Activated CD4-positive, alpha-beta T cell treated with anti-CD3 and anti-CD28 coated beads, Interleukin-2, amount 50 U/mL, for 48 hours (primary cell): ENCODE data around the gene RHOA.
"Not testable (repeated sequence)": the region's sequence is repeated elsewhere in the genome, so short reads cannot be mapped to it uniquely, and the experiment has no call there.

Experiments used
- DNase-seq, 2 experiments: peaks; one replicate each; pipeline ENCODE4 v3.0.0-alpha.2; 2020

RHOA gene

GRCh38 chr3:49358884-49359225 lies 52.9 kb downstream of the RHOA start:
- DNase-seq = no peak

DNA sequence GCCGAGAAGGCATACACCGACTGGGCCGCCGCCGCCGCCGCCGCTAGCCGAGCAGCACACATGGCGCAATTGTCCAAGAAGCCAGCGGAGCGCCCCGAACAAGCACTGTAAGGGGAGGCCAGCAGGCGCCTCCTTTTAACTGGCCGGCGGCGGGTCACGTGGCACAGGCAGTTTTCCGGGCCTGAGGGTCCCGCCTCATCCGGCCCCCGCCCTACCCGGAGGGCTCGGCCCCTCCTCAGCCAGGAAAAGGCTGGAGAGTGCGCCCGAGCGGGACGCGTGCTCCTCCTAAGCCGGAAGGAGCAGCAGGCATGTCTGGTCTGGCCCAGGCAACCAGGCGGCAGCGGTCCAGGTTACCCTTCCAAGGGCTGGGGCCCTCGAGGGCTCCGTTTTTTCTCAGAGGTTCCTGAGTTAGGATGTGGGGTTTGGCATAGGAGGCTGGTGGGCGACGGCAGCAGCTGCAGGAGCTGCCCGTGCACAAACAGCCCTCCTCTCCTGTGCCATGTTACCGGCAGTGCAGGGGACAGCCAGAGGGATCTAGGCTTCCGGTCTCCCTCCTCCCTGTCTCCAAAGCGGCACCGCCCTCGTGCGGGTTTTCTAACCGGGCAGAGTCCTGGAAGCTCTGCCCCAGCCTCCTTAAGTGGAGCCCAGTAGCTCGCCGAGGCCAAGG lies 53.4 kb downstream of the RHOA start, which contains the start of gene GPX1:
TSS of gene GPX1 (minus strand) at position 137 of the 667 bp plus-strand sequence. CDS start at position 62, 75 bp downstream.
- peak; percentile 91 to 94 for DNase-seq

- DNase-seq = peak; percentile 54 to 63
Observed at GRCh38 chr3:49357443-49358216, 54.1 kb downstream of the RHOA start.

GRCh38 chr3:49357095-49357442 lies 54.7 kb downstream of the RHOA start:
- DNase-seq = not testable (repeated sequence)

- DNase-seq = no peak
Observed at GRCh38 chr3:49352890-49353421, 58.8 kb downstream of the RHOA start.

DNA sequence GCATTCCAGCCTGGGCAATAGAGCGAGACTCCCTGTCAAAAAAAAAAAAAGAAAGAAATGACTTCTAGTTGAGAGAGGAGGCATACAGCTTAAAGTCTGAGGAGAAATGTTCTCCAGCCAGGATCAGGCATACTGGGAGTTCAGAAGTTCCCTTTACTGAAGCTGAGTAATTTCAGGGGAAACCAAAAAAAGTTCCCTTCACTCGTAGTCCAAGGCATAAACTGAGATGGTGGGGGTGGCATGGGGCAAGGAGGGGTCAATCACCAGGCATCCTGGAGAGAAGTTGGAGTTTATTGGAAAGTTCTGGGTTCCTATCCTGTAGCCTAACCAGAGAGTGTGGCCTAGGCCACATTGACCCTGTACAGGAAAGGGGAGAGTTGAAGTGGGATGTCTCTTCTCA lies 59.5 kb downstream of the RHOA start:
- DNase-seq = no peak

DNA sequence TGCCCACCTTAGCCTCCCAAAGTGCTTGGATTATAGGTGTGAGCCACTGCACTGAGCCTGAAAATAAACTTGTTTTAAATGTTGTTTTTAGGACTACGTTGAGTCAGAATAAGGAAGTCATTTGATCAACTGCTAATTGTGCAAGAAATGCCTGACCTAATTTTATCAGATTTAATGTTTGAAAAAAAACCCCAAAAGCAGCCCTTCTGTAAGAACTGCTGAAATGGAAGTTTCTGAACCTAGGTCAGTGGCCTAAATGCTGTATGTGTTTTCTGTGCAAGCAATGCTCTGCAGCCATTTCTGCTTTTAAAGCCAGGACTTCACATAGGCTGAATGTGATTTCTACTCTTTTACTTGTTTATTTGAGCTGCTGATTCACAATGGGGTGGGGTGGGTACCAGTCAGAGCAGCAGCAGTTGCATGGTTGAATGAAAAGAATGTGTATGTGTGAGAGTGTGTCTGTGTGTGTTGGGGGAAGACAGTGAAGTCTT lies 60.2 kb downstream of the RHOA start:
- no peak for DNase-seq

- no peak for DNase-seq
Observed at GRCh38 chr3:49349348-49350114, 62.2 kb downstream of the RHOA start.

DNA sequence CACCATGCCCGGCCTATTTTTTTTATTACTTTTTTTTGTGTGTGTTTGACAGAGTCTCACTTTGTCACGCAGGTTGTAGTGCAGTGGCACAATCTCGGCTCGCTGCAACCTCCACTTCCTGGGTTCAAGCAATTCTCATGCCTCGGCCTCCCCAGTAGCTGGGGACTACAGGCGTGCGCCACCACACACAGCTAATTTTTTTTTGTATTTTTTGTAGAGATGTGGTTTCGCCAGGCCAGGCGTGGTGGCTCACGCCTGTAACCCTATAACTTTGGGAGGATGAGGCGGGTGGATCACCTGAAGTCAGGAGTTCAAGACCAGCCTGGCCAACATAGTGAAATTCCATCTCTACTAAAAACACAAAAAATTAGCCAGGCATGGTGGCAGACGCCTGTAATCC lies 63.4 kb downstream of the RHOA start:
- not testable (repeated sequence) for DNase-seq

GRCh38 chr3:49346797-49347251 lies 65.0 kb downstream of the RHOA start:
- no peak for DNase-seq

GRCh38 chr3:49343163-49343562 lies 68.6 kb downstream of the RHOA start:
- DNase-seq = no peak

- DNase-seq = no peak
Observed at GRCh38 chr3:49341996-49342395, 69.8 kb downstream of the RHOA start.

GRCh38 chr3:49339941-49340800 lies 71.6 kb downstream of the RHOA start, which contains the start of gene USP4:
Gene USP4, minus strand, starts transcription at chr3:49340053. Its CDS starts 29 bp downstream, at chr3:49340024.
- peak; percentile 93 to 94 for DNase-seq

- peak; percentile 38 to 43 for DNase-seq
Observed at GRCh38 chr3:49339581-49339940, 72.2 kb downstream of the RHOA start.

DNA sequence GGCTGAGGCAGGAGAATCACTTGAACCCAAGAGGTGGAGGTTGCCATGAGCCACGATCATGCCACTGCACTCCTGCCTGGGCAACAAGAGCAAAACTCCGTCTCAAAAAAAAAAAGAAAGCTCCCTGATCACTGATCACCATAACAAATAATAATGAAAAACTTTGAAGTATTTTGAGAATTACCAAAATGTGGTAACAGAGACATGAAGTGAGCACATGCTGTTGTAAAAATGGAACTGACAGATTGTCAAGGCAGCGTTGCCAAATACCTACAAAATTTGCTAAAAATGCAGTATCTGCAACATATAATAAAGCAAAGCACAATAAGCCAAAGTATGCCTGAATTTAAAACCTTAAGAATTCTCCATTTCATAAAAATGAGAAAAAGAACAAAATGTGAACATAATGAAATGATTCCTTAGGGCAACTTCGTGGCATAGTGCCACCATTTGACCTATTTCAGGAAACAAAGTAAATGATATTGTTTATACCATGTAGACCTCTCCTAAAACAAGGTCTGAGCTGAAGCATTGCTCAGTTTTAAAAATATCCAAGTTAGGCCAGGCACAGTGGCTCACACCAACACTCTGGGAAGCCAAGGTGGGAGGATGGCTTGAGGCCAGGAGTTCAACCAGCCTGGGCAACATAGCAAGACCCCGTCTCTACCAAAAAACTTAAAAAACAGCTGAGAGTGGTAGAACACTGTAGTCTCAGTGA lies 77.7 kb downstream of the RHOA start:
- no peak for DNase-seq

GRCh38 chr3:49333091-49333490 lies 78.7 kb downstream of the RHOA start:
- DNase-seq = no peak

DNA sequence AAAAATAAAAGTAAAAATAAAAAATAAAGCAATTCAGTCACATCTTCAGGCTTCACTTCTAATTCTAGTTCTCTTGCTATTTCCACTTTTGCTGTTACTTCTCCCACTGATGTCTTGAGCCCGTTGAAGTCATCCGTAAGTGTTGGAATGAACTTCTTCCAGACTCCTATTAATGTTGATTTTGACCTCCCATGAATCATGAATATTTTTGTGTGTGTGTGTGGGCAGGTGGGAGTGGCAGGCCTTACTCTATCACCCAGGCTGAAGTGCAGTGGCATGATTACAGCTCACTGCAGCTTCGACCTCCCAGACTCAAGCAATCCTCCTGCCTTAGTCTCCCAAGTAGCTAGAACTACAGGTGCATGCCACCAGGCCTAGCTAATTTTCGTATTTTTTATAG lies 82.6 kb downstream of the RHOA start:
- DNase-seq = no peak

GRCh38 chr3:49328350-49328749 lies 83.4 kb downstream of the RHOA start:
- not testable (repeated sequence) for DNase-seq

DNA sequence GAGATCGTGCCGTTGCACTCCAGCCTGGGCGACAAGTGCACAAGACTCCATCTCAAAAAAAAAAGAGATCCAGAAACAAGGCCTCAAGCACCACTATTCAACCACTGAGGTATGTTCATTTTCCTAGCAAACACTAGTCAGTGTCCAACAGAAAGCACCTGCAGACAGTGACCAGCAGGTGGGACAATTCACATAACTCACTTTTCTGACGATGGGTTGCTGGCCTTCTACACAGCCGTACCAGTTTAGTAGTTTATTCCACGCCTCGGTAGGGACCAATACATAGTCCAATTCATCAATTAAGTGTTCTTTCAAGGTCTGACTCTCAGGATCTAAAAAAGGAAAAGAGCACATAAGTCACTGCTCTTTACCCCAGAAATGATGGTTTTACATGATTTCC lies 84.3 kb downstream of the RHOA start:
- DNase-seq = no peak

DNA sequence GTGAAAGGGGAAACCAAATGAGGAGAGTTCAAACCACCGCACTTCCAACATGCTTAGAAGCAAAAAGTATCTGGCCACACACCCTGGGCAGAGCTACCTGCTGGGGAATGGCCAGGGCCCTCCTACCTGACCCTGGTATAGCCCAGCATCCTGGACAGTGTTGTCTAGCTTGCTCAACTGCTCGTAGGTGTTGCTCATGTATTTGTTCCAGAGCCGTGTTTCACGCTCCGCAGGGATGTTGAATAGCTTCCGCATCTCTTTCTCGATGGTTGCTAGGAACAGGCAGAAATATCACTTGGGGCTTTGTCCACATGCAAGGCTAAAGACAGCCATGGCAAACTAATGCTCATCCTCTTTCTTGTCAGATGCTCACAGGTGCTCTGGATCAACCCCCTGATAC lies 87.0 kb downstream of the RHOA start:
- no peak for DNase-seq

- no peak for DNase-seq
Observed at GRCh38 chr3:49316696-49317457, 94.9 kb downstream of the RHOA start.
